PC-3 (cell line): ENCODE measurements around the gene ZNF189.

Experiments
- EZH2 ChIP-seq: fragments of 300-600 bp; sonication (generic); IDR thresholded peaks from one replicate; pipeline ENCODE4 v1.6.1; 2017; ENCODE audit warnings: antibody characterized with exemption, mild to moderate bottlenecking, low read length; ENCODE audit not compliant: unreplicated experiment
- TF ChIP-seq, protein P1 (sequence below): fragments of 300-600 bp; sonication (generic); conservative IDR thresholded peaks from 2 replicates; pipeline ENCODE4 v1.5.1; 2017; ENCODE audit warnings: antibody characterized with exemption, low read depth, mild to moderate bottlenecking, low read length

DNA sequence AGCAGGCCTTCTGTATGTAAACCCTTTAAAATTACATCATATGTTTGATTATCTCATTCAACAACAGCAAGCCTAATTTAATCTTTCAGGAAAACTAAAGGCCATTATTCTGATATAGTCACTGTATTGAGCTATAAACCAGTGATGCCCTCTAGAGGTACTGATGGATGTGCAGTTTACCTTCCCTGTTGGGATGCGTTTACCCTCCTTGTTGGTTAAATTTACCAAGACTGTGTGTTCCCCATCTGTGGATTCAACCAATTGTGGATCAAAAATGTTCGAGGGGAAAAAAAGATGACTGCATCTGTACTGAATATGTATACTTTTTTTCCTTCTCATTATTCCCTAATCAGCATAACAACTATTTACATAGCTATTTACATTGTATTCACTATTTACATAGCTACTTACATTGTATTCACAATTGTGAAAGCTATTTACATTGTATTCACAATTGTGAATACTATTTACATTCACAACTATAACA, 10.1 kb upstream of the ZNF189 start:
- TF ChIP-seq, protein P1, sequence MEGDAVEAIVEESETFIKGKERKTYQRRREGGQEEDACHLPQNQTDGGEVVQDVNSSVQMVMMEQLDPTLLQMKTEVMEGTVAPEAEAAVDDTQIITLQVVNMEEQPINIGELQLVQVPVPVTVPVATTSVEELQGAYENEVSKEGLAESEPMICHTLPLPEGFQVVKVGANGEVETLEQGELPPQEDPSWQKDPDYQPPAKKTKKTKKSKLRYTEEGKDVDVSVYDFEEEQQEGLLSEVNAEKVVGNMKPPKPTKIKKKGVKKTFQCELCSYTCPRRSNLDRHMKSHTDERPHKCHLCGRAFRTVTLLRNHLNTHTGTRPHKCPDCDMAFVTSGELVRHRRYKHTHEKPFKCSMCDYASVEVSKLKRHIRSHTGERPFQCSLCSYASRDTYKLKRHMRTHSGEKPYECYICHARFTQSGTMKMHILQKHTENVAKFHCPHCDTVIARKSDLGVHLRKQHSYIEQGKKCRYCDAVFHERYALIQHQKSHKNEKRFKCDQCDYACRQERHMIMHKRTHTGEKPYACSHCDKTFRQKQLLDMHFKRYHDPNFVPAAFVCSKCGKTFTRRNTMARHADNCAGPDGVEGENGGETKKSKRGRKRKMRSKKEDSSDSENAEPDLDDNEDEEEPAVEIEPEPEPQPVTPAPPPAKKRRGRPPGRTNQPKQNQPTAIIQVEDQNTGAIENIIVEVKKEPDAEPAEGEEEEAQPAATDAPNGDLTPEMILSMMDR, result peak; percentile 36; the same call in 1 of the 2 replicates
- TF ChIP-seq EZH2, result no peak
